Erythroblast (primary cell): ENCODE measurements around the gene RHBDL3.
"Not testable (repeated sequence)": the region's sequence is repeated elsewhere in the genome, so short reads cannot be mapped to it uniquely, and the experiment has no call there.

ENCODE experiments used
- DNase-seq, 2 experiments: peaks; one replicate each; lab custom pipeline; 2025; lab: John Stamatoyannopoulos, UW
- GATA1 ChIP-seq: IDR thresholded peaks from 2 replicates; pipeline ENCODE4 v1.6.1; 2011; ENCODE audit warnings: low read depth, mild to moderate bottlenecking, control low read depth, low read length, moderate library complexity
- POLR2A ChIP-seq: IDR thresholded peaks from 2 replicates; pipeline ENCODE4 v1.6.1; 2011; ENCODE audit warnings: mild to moderate bottlenecking, low read length

RHBDL3 gene

GRCh38 chr17:32335687-32336086, 70.1 kb downstream of the RHBDL3 start:
- TF ChIP-seq POLR2A: no peak
- no peak for TF ChIP-seq GATA1

GRCh38 chr17:32341141-32341856, 75.7 kb downstream of the RHBDL3 start:
- no peak for TF ChIP-seq GATA1
- peak; percentile 30 for TF ChIP-seq POLR2A
- peak; percentile 61 to 72 for DNase-seq

More at GRCh38 chr17:32335687-32336086, 70.1 kb downstream of the RHBDL3 start:
- no peak for DNase-seq

- TF ChIP-seq GATA1 (no peak), POLR2A (peak; percentile 79)
- peak; percentile 89 to 92 for DNase-seq
Measured at GRCh38 chr17:32341857-32342602, 76.4 kb downstream of the RHBDL3 start, which contains the start of gene C17orf75. Gene C17orf75 (minus strand): TSS chr17:32342173. CDS start chr17:32342139, 34 bp downstream.

GRCh38 chr17:32342603-32343325, 77.1 kb downstream of the RHBDL3 start:
- DNase-seq: peak; percentile 23 to 35
- TF ChIP-seq POLR2A: no peak
- no peak for TF ChIP-seq GATA1

GRCh38 chr17:32345951-32346600, 80.4 kb downstream of the RHBDL3 start:
- no peak for TF ChIP-seq POLR2A
- no peak for TF ChIP-seq GATA1
- DNase-seq: peak; percentile 55 to 76

- peak; percentile 47 for TF ChIP-seq POLR2A
- no peak for TF ChIP-seq GATA1
- peak in 1 of 2 experiments; percentile 81 for DNase-seq
Measured at GRCh38 chr17:32348483-32348800, 82.8 kb downstream of the RHBDL3 start.

- TF ChIP-seq GATA1 (no peak), POLR2A (no peak)
- DNase-seq: peak in 1 of 2 experiments; percentile 72
Measured at GRCh38 chr17:32349503-32349853, 83.8 kb downstream of the RHBDL3 start.

GRCh38 chr17:32349854-32350665, 84.4 kb downstream of the RHBDL3 start, which contains the start of gene ZNF207:
Gene ZNF207 (plus strand): TSS chr17:32350157. CDS start chr17:32350286, 129 bp downstream.
- TF ChIP-seq GATA1 (no peak), POLR2A (peak; percentile 99)
- peak; percentile 98 to 99 for DNase-seq

GRCh38 chr17:32350666-32351418, 85.2 kb downstream of the RHBDL3 start:
- peak; percentile 85 to 86 for DNase-seq
- no peak for TF ChIP-seq GATA1
- no peak for TF ChIP-seq POLR2A

- DNase-seq: not testable (repeated sequence)
Measured at GRCh38 chr17:32352734-32353133, 87.1 kb downstream of the RHBDL3 start.

- TF ChIP-seq GATA1: no peak
- TF ChIP-seq POLR2A: no peak
Measured at GRCh38 chr17:32355649-32356377, 90.2 kb downstream of the RHBDL3 start.

More at GRCh38 chr17:32355649-32356377, 90.2 kb downstream of the RHBDL3 start:
- no peak for DNase-seq
